PC-9 (cell line): ENCODE results near the gene KDM4D. TPM values are rescaled to one million over a fixed set of nuclear protein-coding genes. Genes with fewer than 3 reads are reported as not detected.

Experiments
- BruUV-seq: library from RNA; stranded (reverse); fragments of 400-500 nt; replicated peaks from 2 replicates; lab custom pipeline; 2021; lab: Mats Ljungman, UMichigan
- CTCF ChIA-PET: fragments of 300-600 bp; sonication (Branson Sonifier 250); formaldehyde crosslinking; loops from one replicate; lab custom pipeline; 2022; ENCODE audit warnings: antibody characterized with exemption; lab: Charles Lee
- POLR2A ChIA-PET: fragments of 300-600 bp; sonication (Branson Sonifier 250); formaldehyde crosslinking; loops from one replicate; lab custom pipeline; 2022; ENCODE audit warnings: antibody characterized with exemption; ENCODE audit not compliant: unreplicated experiment; lab: Charles Lee
- DNase-seq, 2 experiments: peaks; one replicate each; pipeline versions ENCODE4 v3.0.0 to v3.0.0-alpha.2; 2015 to 2022; ENCODE audit warnings: mixed read lengths in 1 of 2
- H2AFZ ChIP-seq: fragments of 200-600 bp; sonication (generic); 2 replicates; pipeline ENCODE4 v1.8.1; 2017; ENCODE audit warnings: antibody characterized with exemption
- H3F3A ChIP-seq: fragments of 200-600 bp; sonication (generic); 2 replicates; pipeline ENCODE4 v1.8.1; 2017; ENCODE audit warnings: antibody characterized with exemption, mild to moderate bottlenecking, low read depth; ENCODE audit not compliant: insufficient read depth
- H3K27ac ChIP-seq: fragments of 200-600 bp; sonication (generic); 2 replicates; pipeline ENCODE4 v1.6.1; 2016; ENCODE audit warnings: mixed run types
- H3K27me3 ChIP-seq: fragments of 200-600 bp; sonication (generic); 2 replicates; pipeline ENCODE4 v1.6.1; 2016; ENCODE audit warnings: low read depth, mixed run types; ENCODE audit not compliant: insufficient read depth
- H3K36me3 ChIP-seq: fragments of 200-600 bp; sonication (generic); 2 replicates; pipeline ENCODE4 v1.6.1; 2016; ENCODE audit warnings: low read depth, mixed run types
- H3K4me1 ChIP-seq: fragments of 200-600 bp; sonication (generic); replicated peaks from 2 replicates; pipeline ENCODE4 v1.6.1; 2016; ENCODE audit warnings: mixed run types; ENCODE audit not compliant: insufficient read depth
- H3K4me2 ChIP-seq: fragments of 200-600 bp; sonication (generic); 2 replicates; pipeline ENCODE4 v1.6.1; 2017; ENCODE audit warnings: mixed run types
- H3K4me3 ChIP-seq: fragments of 200-600 bp; sonication (generic); 2 replicates; pipeline ENCODE4 v1.6.1; 2016; ENCODE audit warnings: mixed run types
- H3K79me2 ChIP-seq: fragments of 200-600 bp; sonication (generic); 2 replicates; pipeline ENCODE4 v1.6.1; 2017; ENCODE audit warnings: low read depth, mixed run types
- H3K9me2 ChIP-seq: fragments of 200-600 bp; sonication (generic); 2 replicates; pipeline ENCODE4 v1.8.1; 2017; ENCODE audit warnings: mild to moderate bottlenecking; ENCODE audit not compliant: insufficient read depth
- H3K9me3 ChIP-seq: fragments of 200-600 bp; sonication (generic); 2 replicates; pipeline ENCODE4 v1.8.1; 2016; ENCODE audit warnings: low read depth; ENCODE audit not compliant: insufficient read depth
- H4K20me1 ChIP-seq: fragments of 200-600 bp; sonication (generic); 2 replicates; pipeline ENCODE4 v1.8.1; 2017; ENCODE audit not compliant: insufficient read depth
- EZH2 ChIP-seq: fragments of 200-600 bp; sonication (generic); IDR thresholded peaks from 2 replicates; pipeline ENCODE4 v1.8.0; 2017; ENCODE audit warnings: antibody characterized with exemption, low read depth
- intact Hi-C: fragments of 100-400 bp; cut with micrococcal nuclease; formaldehyde crosslinking; loops from one replicate; pipeline ENCODE4 v1.10.0; 2022; ENCODE audit not compliant: unreplicated experiment
- total RNA-seq: library from RNA; stranded (reverse); gene quantifications from 2 replicates; pipeline ENCODE4 v1.2.3, GENCODE V29; 2021
- TF ChIP-seq, protein P1 (sequence below): fragments of 200-600 bp; sonication (generic); conservative IDR thresholded peaks from 2 replicates; pipeline ENCODE4 v1.6.1; 2017; ENCODE audit warnings: mixed run types, antibody characterized with exemption, mild to moderate bottlenecking, moderate library complexity

KDM4D gene
- total RNA-seq, 1 experiment from 2014 or later, result 0.85 TPM

DNA sequence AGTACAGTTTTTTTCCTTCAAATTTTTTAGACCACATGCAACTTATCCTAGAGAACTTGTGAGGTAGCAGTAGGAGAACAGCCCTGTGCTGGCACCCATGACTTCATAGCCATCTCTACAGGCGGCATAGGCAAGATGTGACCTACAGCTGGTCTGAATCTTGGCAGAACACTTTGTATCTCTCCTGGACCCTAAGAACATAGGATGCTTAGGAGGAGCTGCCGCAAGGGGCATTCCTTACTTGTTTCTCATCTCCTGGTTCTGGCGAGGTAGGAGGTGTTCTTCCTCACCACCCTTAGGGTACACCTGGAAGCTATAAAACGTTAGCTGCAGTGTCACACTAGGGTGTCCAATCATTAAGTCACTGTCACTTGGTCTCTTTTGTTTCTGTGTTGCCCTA is 16.5 kb upstream of the KDM4D start:
- no peak for DNase-seq
- no peaks in the 10 kb centered on the region for H3K9me3 ChIP-seq
- H4K20me1 ChIP-seq, result peaks cover 3% of the 10 kb centered on the region; the same call in 1 of the 2 replicates
- BruUV-seq, result no TSS peak
- H3K27me3 ChIP-seq, result no peaks in the 10 kb centered on the region
- POLR2A ChIA-PET, result interaction anchor here (0.6 kb wide), 2 partner anchors 182 to 454 kb away, joined by 4 to 5 read pairs; no protein-coding TSS in a partner anchor
- no peak overlapping the region for H3K4me2 ChIP-seq
- no peaks in the 10 kb centered on the region for H3K79me2 ChIP-seq
- intact Hi-C loops, result no loop called here
- H3K36me3 ChIP-seq, result 0 out of 2 replicates have a peak, but pooled peaks cover 2% of the 10 kb centered on the region
- peaks cover 4% of the 10 kb centered on the region; the same call in 1 of the 2 replicates for H3F3A ChIP-seq
- no peak overlapping the region for H2AFZ ChIP-seq
- CTCF ChIA-PET, result no interaction called here
- H3K4me3 ChIP-seq, result no peak overlapping the region
- no peak overlapping the region for H3K27ac ChIP-seq
- H3K9me2 ChIP-seq, result no peaks in the 10 kb centered on the region
- H3K4me1 ChIP-seq, result no peaks in the 10 kb centered on the region
- TF ChIP-seq, protein P1, sequence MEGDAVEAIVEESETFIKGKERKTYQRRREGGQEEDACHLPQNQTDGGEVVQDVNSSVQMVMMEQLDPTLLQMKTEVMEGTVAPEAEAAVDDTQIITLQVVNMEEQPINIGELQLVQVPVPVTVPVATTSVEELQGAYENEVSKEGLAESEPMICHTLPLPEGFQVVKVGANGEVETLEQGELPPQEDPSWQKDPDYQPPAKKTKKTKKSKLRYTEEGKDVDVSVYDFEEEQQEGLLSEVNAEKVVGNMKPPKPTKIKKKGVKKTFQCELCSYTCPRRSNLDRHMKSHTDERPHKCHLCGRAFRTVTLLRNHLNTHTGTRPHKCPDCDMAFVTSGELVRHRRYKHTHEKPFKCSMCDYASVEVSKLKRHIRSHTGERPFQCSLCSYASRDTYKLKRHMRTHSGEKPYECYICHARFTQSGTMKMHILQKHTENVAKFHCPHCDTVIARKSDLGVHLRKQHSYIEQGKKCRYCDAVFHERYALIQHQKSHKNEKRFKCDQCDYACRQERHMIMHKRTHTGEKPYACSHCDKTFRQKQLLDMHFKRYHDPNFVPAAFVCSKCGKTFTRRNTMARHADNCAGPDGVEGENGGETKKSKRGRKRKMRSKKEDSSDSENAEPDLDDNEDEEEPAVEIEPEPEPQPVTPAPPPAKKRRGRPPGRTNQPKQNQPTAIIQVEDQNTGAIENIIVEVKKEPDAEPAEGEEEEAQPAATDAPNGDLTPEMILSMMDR, result no peak
- no peak for TF ChIP-seq EZH2

DNA sequence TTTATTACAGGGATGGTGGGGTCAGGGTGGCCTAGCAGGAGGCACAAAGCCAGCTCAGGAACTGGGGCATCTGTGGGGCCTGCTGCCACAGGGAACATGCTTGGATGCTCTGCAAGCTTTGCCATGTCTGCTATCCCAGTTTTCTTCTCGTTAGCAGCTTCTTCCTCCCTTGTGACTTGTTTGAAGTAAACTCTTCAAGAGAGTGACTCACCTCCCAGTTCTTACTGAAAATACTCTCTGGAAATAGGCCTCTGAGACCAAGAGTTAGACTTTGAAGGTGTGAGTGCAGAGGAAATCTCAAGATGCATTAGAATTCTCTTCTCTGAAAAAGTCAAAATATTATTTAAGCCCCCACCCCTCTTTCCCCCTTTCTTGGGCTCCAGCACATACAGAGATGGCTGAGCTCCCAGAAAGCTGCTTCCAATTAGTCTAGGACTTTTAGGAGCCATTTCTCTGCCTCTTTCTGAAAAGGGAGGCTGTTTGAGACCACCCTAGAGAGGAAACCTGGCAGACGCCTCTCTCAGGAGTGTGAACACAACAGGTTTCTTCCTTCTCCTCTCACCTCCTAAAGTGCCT is 15.3 kb upstream of the KDM4D start:
- Histone ChIP-seq H3K9me3 (no peaks in the 10 kb centered on the region), H3K27ac (no peak overlapping the region), H3K9me2 (no peaks in the 10 kb centered on the region), H3K79me2 (no peaks in the 10 kb centered on the region), H3F3A (peaks cover 13% of the 10 kb centered on the region; the same call in 1 of the 2 replicates), H2AFZ (no peak overlapping the region), H3K27me3 (no peaks in the 10 kb centered on the region), H3K36me3 (peaks cover 14% of the 10 kb centered on the region; the same call in 1 of the 2 replicates), H3K4me2 (no peak overlapping the region), H4K20me1 (peaks cover 3% of the 10 kb centered on the region; the same call in 1 of the 2 replicates), H3K4me1 (no peaks in the 10 kb centered on the region), H3K4me3 (no peak overlapping the region)
- ChIA-PET CTCF (no interaction called here), POLR2A (no interaction called here)
- TF ChIP-seq, protein P1, result no peak
- no peak for TF ChIP-seq EZH2
- BruUV-seq, result no TSS peak
- no peak for DNase-seq
- intact Hi-C loops, result no loop called here

DNA sequence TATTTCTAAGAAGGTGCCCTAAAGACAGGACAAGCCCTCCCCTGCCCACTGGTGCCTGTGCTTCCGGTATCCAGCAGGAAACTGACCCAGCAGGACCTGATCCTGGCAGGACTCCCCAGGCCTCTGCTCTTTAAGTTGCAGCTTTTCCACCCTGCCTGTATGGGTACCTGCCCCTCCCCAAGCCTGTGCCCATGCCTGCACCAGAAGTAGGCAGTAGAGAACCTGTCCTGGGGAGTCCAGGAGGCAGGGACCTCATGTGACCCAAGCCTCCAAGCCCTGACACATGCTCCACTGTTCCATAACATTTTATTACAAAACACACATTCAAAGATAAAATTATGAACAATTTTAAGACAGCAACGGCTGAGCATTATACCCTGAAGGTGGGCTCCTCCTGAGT is 14.3 kb upstream of the KDM4D start:
- Histone ChIP-seq H3K9me2 (no peaks in the 10 kb centered on the region), H2AFZ (no peak overlapping the region), H4K20me1 (peaks cover 3% of the 10 kb centered on the region; the same call in 1 of the 2 replicates), H3K27me3 (no peaks in the 10 kb centered on the region), H3K4me3 (no peak overlapping the region), H3K36me3 (peaks cover 21% of the 10 kb centered on the region; the same call in 1 of the 2 replicates), H3K4me2 (no peak overlapping the region), H3K4me1 (no peaks in the 10 kb centered on the region), H3K79me2 (no peaks in the 10 kb centered on the region), H3K27ac (no peak overlapping the region), H3K9me3 (no peaks in the 10 kb centered on the region), H3F3A (peaks cover 13% of the 10 kb centered on the region; the same call in 1 of the 2 replicates)
- TF ChIP-seq, protein P1, result no peak
- no TSS peak for BruUV-seq
- no peak for DNase-seq
- intact Hi-C loops, result no loop called here
- CTCF ChIA-PET, result no interaction called here
- POLR2A ChIA-PET, result interaction anchor here (0.6 kb wide), 1 partner anchor 23 kb away, joined by 3 read pairs; no protein-coding TSS in a partner anchor
